Inflammatory macrophage (primary cell): Measurements from ENCODE around the gene MPP2.
"Not testable (repeated sequence)": the region's sequence is repeated elsewhere in the genome, so short reads cannot be mapped to it uniquely, and the experiment has no call there.

Experiments
- DNase-seq, 2 donors: peaks; one replicate each; pipeline ENCODE4 v3.0.0-alpha.2; 2020 to 2022

MPP2 gene

DNA sequence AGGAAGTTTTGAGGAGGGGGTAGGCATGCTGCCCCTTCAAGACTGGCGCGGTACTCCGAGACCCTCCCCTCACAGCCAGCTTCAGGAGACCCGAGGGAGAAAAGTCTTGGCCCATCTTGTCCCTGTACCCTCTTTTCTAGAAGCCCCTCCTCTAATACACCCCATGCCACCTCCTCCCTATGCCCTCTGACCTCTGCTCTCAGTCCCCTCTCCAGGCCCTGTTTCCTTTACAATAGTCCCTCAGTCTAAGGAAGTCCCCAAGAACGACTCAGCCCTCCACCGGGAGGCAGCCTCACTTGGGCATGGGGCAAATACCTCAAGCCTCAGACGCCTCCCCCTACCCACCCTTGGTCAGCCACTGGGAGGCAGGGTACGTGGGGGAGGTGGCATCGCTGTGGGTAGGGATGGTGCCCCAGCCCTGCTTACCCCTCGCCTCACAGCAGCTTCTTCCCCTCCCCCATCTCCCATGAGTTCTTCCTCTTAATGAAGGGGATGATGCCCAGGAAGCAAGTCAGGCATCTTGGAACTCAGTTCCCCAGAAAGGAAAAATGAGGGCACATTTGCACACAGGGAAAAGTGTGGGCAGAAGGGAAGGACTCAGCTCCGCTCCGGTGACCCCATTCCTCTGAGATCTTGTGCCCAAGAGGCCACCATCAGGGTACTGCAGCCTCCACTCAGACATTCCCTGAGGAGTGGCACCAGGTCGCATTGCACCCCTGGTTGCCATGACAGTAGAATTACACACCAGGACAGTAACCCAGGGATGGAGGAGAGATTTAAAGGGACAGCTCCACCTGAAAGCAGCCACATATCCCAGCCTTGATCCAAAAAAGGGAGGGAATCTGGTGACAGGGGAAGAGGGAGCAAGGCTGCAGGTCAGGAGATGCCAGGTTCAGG is 6.2 kb downstream of the MPP2 start:
- no peak for DNase-seq

DNA sequence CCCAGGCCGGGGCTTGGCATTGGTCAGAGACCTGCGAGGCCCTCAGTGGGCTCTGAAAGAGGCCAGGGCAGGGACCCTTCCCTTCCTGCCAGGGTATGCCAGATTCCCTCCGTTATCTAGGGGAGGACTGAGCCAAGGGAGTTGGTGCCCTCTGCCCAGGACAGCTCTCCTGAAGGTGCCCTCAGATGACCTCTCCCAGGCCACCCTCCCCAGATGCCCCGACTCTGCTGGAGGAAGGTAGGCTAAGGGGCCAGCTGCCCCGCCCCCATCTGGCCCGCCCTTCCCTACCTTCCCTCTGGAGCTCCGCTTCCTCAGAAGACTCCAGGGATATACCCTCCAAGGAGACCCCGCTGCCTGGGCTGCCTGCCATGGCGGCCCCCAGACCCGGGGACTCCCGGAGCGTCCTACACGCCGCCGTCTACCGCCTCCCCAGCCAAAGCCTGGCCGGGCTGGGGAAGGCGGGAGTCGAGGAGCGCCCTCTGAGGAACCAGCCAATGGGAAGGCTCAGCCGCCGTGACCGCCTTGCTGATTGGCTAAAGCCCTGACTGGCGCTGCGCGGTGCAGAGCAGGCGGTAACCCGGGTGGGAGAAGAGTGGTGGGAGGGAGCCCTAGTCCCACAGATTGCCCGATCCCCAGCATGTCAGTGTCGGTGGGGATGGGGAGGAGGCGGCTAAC is 7.0 kb downstream of the MPP2 start:
- DNase-seq = peak; percentile 79 to 83

DNA sequence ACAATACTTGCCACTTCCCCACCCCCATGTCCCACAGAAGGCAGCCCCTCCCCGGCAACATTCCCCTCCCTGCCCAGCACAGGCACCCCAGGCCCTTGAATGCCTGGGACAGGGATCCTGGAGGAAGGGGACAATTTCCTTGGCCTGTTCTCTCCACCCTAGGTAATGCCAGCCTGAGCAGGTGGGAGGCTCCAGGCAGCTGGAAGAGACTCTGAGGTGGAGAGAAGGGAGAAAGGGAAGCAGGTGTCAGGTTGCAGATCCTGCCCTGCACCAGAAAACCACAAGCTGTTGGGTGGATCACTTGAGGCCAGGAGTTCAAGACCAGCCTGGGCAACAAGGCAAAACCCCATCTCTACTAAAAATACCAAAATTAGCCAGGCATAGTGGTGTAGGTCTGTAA is 8.9 kb downstream of the MPP2 start:
- no peak for DNase-seq

DNA sequence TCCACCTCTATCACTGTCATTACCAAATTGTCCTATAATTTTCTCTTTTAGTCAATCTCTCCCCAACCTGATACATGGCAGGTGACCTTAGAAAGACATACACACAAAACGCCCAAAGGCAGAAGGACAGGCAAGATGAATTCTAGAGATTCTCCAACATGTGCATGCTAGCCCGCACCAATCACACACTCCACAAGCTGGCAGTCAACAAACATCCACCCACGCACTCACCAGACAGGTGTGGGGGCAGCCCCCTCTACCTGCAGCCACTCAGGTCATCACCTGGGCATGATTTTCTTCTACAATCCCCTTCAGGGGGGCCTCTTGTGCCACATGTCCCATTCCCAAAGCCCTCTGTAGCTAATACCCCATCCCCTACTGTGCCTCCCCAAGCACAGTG is 9.5 kb downstream of the MPP2 start:
- no peak for DNase-seq

DNA sequence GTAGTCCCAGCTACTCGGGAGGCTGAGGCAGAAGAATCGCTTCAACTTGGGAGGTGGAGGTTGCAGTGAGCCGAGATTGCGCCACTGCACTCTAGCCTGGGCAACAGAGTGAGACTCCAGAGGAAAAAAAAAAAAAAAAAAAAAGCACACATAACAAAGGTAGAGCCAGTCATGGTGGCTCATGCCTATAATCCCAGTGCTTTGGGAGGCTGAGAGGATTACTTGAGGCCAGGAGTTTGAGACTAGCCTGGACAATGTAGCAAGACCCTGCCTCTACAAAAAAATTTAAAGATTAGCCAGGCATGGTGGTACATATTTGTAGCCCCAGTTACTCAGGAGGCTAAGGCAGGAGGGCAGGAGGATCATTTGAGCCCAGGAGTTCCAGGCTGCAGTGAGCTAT is 12.8 kb downstream of the MPP2 start:
- DNase-seq = not testable (repeated sequence)

DNA sequence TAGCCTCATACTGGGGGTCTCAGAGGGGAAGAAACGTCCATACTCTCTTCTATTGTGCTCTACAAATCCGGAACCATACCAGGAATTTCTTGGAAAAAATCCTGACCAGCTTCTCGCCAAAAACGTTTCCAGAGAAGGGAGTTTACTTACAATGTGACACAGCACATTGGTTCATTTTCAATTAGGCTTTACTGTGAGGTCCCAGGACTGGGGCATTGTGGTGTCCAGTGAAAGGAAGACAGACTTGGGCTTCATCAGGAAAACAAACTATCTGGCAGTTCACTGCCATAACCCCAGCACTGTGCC is 14.7 kb downstream of the MPP2 start:
- no peak for DNase-seq

DNA sequence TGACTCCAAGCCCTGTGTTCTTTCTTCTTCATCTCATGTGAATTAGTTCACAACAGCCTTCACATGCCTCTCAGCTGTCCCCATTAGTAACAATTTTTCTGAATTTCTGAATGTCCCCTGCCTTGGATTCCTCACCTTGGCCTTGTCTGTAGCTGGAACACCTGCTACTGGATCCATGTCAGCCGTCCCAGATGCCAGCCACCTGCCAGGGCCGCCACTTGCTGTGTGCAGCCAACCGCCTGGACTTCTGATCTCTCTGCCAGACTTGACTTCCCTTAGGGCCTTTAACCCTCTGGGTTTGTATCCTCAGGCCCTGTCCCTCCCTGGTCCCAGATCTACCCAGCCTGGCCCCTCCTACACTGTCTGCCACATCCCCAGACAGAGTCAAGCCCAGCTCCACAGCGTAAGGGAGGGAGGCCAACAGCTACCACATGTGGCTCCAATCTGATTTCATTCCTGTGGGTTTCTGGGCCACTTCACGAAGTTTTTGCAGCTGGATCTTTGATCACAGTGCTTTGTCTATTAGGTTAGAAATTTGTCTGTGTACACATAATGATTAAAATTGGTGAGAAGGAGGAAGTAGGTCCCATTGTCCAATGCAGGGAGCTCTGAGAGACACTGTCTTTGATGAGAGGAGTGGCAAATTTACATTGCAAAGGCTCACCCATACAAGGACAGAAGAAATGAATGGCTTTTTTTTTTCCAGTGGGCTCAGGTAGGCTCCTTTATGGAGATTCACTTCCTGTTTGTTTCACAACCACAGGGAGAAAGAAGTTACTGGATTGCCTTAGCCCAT is 15.3 kb downstream of the MPP2 start:
- no peak for DNase-seq

DNA sequence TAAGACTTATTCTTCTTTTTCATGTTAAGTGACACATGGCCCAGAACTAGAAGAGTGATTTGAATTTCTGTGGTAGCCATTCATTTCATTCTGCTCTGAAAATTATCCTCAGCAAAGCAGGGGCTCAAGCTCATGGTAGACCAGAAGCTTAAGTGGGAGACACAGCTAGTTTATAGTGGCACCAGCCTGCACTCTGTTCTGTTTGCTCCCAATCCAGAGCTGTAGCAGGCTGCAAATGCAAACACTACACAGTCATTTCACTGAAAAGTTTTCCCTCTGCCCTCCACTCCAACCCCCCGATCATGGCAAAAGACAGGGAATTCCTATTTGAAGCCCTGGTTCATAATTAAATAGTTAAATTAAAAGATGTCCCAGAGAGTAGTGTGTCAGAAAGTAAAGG is 17.1 kb downstream of the MPP2 start:
- no peak for DNase-seq

DNA sequence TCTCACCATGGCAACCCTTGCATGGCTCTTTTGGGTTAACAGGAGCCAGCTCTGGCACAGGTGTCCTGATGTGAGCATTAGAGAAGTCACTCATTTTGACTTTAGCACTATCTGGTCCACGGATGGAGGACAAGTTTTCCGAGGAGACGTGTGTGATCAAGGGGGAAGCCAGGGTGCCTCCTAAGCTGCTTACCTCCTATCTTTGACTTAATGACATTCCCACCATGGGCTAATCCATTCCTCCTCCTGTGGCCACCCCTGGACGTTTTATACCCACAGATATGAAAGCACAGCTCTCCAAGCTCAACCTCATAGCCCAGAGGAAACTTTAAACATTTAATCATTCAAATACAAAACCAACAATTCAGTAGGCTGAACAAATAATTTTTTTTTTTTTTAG is 18.8 kb downstream of the MPP2 start:
- DNase-seq = no peak

DNA sequence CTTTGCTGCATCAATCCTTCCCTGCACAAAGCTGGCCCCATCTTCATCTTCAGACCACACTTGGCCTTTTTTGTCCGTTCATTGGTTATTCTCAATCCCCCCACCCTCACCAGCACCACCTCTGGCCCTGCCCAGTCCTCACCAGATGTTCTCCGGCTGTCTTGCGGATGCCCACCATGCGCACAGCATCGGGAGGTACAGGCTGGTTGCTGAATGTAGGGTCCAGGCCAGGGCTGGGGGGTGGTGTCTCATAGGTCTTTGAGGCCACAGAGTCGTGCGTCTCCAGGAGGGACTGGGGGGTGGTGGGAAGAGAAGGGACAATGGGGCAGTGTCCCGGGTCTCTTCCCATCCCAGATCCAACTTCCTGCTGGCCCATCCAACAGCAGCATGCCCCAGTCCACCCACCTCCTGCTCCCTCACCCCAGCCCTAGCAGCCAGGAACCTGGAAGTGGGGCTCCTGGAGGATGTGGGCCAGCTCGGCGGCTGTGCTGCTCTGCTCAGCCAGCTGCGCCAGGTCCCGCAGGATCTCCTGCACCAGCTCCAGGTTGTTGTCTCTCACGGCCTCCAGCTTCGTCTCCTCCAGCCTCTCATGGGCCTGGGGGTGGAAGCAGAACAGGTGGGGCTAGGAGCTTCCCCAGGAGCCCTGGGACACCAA is 24.4 kb downstream of the MPP2 start:
- no peak for DNase-seq

DNA sequence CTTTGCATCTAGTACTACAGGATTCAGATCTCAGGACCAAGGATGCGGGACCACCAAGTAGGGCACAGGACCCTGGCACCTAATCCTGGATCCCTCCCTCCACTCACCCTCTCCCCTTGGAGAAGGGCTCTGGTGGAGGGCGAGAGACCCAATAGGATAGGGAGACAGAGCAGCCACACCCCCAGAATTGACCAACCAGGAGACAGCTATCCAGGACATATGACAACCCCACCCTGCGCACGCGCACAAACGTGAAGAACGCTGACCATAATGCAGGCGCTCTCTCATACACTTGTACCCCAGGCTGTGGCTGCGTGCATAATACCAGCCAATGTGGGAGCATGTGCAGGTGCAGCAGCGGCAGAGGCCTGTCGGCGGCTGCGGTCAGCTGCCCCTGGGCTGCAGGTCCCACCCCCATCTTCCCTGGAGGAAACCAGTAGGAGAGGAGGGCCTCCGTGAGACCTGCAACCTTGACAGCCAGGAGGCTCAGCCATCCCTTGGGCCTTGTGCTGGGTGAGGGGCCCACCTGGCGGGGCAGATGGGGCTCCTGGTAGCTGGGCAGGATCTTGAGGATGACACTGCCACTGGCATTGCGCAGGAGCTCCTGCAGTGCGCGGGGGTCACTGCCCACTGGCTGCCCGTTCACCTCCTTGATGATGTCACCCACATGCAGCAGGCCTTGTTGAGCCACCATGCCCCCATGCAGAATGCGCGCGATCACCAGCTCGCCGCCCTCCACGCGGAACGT is 25.4 kb downstream of the MPP2 start:
- no peak for DNase-seq

DNA sequence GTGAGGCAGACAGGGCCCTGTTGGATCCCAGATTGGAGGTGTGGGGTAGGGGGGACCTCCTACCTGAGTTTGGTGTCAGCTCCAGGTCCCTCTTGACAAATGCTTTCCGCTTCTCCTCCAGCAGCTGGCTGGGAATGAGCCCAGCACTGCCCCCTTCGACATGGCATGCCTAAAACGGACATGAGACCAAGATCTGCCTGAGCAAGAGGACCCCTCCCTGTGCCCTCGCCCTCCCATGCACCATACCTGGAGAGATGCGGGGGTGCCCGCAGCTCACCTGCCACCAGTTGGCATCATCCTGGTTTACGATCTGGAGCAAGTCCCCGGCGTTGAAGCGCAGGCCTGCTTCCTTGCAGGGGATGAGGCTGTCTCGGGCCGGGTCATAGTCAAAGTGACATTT is 26.2 kb downstream of the MPP2 start:
- no peak for DNase-seq

DNA sequence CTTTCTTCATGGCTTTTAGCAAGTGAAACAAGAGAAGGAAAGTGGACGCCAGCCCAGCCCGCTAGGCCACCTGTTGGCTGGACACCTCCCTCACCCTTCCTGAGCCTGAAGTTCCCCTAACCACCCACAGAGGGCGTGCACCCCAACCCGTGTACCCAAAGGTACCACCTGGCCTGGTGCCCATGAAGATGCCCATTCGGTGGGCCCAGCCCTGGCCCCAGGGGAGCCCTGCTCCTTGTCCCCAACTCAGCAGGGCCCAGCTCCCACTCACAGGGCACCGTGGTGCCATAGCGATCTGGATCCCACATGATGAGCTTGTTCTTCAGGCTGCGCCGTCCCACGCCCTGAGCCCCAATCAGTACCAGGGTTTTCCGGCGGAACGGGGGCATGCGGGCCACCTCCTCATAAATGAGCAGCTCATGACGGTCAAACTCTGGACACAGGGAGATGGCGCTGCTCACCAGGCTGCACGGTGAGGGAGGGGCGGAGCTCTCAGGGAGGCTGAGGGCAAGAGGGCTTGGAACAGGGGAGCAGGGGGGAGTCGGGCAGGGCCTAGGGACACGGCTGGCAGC is 26.8 kb downstream of the MPP2 start:
- peak; percentile 4 to 14 for DNase-seq

DNA sequence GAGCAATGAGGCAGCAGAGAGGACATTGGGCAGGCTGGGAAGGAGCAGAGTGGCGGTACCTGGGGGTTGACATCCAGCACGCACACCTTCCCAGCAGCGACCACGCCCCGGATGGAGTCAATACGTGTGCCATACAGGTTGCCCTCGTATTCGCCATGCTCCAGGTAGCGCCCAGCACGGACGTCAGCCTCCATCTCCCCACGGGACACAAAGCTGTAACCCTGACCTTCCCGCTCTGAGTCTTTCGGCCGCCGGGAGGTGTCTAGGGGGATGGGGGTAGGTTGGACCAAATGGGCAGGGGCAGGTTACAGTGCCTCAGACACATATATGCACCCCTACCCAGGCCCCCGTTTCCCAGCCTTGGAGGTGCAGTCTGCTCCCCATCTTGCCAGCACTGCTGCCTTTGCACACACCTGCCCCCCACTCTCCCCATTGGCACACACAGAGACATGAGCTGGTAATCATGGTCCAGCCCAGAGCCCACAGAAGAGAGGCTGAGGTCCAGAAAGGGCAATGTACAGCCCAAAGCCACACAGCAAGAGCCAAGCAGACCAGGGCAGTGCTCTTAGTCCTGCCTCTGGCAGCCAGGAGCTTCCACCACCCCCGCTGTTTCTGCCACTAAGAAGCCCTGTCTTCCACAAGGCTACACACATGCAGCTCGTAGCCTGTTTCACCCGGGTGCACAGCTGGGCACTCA is 27.5 kb downstream of the MPP2 start:
- no peak for DNase-seq

DNA sequence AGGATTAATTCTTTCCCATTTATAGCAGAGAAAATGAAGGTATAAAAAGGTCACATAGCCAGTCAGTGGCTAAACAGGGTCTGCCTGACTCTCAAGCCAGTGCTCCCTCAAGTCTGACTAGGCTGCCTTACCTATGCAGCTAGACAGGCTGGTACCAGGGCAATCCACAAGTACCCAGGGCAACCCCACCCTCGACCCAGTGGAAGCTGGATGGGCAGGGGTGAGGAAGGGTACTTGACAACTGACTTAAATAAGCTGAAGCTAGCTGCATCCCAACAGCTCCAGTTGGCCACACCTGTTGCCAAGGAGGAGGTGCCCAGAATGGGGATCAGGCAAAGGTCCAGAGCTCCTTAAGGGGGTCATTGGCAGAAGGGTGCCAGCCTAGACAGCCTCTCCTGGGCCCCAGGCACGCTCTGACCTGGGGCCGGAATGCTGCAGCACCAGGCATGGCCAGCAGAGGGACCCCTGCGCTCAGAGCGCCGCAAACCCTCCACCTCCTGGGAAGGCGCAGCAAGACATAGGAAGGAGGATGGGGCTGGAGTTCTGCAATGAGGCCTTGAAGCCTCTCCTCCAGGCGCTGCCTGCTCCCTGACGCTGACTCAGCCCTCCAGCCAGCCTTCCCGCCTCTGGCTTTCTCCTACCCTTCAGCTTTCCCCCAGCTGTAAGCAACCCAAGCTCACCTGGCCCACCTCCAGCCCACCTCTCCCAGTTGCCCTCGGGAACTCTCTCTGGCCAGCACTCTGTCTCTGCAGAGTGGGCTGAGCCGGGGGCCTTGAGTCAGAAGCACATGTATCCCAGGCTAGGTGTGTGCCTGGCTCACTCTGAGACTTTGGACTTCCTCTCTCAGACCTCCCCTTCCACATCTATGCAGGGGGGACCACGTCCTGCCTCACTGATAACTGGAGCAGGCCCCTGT is 28.8 kb downstream of the MPP2 start:
- peak; percentile 68 to 75 for DNase-seq

DNA sequence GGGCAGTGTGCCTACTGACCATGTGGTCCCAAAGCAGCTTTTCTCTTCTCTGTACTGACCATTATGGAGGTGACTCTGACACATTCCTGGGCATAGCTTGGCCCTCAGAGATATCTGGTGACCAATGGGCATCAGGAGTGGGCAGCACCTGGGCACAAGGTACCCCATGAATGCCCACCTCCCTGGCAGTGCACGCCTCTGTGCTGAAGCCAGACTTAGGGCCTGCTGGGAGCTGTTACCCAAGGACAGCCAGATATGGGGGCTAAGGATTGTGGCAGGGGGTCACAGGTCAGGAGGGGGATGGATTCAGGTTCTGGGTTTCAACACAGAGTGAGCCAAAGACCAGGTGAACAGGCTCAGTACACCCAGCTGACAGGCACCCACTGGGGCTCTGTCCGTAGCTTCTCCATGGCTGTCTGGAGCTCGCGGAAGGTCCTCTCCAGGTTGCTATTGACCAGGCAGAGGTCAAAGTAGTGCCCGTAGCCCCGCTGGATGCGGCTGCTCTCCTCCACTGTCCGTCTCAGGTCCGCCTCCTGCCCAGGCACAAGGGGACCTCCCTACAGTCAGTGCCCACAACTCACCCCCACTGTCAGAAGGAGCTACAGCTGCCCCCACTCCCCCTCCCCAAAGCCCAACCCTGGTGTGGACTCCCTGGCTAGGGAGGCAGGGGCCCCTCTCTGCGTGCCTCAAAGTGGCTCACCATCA is 29.7 kb downstream of the MPP2 start:
- DNase-seq = no peak

DNA sequence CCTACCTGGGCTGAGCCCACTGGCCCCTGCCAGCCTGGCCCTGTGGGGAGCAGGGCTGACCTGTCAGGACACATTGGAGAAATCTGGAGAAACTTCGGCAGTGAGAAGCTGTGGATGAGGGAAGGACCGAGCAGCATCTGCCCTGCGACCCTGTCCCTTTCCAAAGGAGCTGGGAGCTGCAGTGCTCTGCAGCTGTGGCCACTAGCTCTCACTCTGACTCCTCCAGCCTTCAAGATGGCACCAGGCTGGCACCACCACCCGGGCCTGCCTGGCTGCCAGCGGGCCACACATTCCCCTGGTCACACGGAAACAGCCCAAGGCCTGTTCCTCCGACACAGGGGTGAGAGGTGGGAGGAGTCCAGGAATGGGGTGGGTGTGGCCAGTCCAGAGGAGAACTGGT is 30.3 kb downstream of the MPP2 start:
- no peak for DNase-seq

DNA sequence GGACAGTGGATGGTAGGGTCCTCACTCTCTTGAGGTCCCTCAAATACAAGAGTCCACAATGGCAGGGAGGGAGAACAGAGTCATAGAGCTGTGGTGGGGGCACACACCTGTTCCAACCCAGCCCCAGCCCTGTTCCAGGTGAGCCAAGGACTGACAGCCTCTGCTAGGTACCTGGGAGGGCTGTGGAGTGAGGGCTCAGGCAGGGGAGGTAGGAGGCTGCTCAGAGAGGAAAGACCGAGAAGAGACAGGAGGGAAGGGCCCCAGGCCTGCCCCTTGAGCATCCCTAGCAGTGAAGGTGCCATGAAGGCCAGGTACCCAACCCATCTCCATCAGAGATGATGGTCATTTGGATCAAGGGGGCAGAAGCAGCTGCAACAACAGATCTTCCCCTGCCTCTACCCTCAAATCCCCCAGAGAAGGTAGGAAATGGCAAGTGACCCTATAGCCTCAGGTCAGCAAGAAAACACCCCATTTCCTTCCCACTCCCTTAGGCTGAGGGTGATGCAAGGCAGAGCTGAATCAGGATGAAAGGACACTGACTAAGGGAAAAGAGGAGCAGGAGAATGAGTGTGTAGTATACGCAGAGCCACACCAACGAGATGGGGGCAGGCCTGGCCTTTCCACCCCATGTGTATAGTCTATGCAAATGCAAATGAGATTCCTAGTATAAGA is 31.7 kb downstream of the MPP2 start:
- no peak for DNase-seq

DNA sequence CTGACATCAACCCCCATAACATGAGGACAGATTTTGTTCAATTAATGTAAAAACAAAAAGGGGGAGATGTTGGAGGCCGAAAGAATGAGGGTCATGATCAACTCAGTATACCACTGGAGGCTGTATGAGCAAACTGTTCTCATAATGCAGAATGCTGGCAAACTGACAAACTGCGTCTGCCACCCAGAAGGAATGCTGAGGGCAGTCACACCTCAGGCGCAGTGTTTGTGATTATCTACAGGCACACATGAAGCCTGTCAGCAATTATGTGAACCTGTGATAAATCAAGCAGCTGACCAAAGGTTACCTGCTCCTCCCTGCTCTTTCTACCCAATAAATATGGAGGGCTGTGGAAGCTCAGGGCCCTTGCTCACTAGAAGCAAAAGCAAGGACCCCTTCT is 33.0 kb downstream of the MPP2 start:
- DNase-seq = no peak
